Left renal pelvis (tissue), 4 donors: ENCODE data around the gene LEPR. TPM values are rescaled to one million over a fixed set of nuclear protein-coding genes. Genes with fewer than 3 reads are reported as not detected.
"Not testable (repeated sequence)": the region's sequence is repeated elsewhere in the genome, so short reads cannot be mapped to it uniquely, and the experiment has no call there.

Source experiments
- DNase-seq, 4 donors: peaks; one replicate each; pipeline ENCODE4 v3.0.0-alpha.2; 2013; ENCODE audit warnings: low read depth in 4 of 4, low spot score in 3 of 4
- polyA plus RNA-seq, 4 donors: library from polyadenylated mRNA; unstranded; fragments of 120-200 nt; gene quantifications; one replicate each; pipeline ENCODE4 v1.2.1, GENCODE V29; 2013; ENCODE audit not compliant: insufficient read length in 4 of 4

LEPR gene
- polyA plus RNA-seq, 4 donors: 9.4 to 24.4 (median 13.5) TPM

- DNase-seq: no peak
Observed at GRCh38 chr1:65434760-65435159, 14.3 kb downstream of the LEPR start.

GRCh38 chr1:65435987-65436386, 15.5 kb downstream of the LEPR start:
- no peak for DNase-seq

DNA sequence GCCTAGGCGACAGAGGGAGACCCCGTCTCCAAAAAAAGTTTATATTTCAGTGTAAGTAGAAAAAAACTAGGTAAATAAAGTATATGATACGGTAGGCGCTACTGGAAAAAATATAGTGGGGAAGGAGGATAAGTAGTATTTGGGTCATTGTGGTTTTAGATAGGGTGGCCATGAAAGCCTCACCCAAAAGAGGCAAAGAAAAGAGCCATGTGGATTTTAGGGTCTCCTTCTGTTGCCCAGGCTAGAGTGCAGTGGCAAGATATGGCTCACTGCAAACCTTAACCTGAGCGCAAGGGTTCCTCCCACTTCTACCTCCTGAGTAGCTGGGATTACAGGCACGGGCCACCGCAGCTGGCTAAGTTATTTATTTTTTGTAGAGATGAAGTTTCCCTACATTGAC, 17.1 kb downstream of the LEPR start:
- DNase-seq: no peak

DNA sequence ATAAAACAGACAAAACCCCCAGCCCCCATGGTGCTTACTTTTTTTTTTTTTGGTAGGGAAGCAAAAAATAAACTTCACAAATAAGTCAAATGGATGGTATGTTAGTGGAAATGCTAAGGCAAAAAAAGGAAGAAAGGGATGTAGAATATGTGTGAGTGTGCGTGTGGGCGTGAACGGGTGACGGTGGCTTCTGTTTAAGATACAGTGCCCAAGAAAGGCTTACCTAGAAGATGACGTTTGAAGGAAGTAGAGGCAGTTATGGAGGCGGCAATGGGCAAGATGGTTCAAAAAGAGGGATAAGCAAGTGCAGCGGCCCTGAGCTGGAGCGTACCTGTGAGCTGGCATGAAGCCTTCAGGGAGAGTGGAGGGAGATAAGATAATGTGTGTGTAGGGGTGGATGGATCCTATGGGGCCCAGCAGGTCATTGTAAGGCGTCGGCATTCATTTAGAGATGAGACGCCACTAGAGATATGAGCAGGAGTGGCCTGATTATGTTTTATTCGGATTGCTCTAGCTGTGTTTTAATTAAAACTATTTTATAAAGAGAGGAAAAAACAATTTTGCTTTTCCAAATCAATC, 19.9 kb downstream of the LEPR start:
- DNase-seq: no peak

- DNase-seq: no peak
Observed at GRCh38 chr1:65440915-65441314, 20.4 kb downstream of the LEPR start.

GRCh38 chr1:65441464-65441863, 21.0 kb downstream of the LEPR start:
- no peak for DNase-seq

DNA sequence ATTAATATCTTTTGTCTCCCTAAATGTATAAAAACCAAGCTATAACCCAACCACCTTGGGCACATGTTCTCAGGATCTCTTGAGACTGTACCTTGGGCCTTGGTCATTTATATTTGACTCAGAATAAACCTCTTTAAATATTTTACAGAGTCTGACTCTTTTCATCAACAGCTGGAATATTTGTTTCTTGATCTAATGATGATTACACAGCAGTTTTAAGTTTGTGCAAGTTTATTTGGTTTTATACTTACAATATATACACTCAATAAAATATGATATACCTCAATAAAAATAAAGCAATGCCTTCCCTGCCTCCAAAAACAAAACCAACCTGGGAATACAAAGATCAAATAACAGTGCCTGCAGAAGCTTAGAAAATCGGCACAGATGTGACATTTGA, 22.0 kb downstream of the LEPR start:
- no peak for DNase-seq

DNA sequence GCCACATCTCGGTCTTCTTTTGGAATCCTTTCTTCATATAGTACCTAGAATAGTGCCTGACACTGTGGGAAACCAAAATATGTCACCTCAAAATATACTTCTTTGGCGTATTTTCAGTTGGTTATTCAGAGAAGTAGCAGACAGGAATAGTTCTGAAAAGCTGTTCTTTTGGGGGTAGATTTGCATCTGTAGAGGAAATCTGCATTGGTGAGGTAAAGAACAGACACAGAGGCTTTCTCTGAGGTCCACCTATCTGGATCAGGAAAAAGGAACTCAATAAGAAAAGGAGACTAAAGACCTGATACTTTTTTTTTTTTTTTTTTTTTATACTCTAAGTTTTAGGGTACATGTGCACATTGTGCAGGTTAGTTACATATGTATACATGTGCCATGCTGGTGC, 23.2 kb downstream of the LEPR start:
- no peak for DNase-seq

- no peak for DNase-seq
Observed at GRCh38 chr1:65444128-65444640, 23.7 kb downstream of the LEPR start.

DNA sequence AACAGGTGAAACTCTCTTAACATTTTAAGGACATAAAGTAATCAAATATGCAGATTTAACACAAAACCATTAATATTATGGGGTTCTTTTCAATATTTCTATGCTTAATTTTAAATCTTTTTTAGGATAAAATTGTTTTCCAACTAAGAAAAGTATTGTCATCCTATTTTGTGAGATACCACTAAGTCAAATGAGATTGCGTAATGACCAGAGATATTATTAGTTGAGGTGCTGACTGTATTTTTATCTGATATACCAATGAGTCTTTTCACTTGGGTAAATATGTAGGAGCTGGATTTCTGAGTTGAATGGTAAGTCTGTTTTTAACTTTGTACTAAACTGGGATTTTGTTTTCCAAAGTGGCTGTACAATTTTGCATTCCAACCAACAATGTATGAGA, 25.4 kb downstream of the LEPR start:
- DNase-seq: no peak

- DNase-seq: no peak
Observed at GRCh38 chr1:65449214-65449823, 28.9 kb downstream of the LEPR start.

DNA sequence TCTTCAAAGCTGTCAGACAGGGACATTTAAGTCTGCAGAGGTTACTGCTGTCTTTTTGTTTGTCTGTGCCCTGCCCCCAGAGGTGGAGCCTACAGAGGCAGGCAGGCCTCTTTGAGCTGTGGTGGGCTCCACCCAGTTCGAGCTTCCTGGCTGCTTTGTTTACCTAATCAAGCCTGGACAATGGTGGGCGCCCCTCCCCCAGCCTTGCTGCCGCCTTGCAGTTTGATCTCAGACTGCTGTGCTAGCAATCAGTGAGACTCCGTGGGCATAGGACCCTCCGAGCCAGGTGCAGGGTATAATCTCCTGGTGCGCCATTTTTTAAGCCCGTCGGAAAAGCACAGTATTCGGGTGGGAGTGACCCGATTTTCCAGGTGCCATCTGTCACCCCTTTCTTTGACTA, 35.2 kb downstream of the LEPR start:
- not testable (repeated sequence) for DNase-seq

DNA sequence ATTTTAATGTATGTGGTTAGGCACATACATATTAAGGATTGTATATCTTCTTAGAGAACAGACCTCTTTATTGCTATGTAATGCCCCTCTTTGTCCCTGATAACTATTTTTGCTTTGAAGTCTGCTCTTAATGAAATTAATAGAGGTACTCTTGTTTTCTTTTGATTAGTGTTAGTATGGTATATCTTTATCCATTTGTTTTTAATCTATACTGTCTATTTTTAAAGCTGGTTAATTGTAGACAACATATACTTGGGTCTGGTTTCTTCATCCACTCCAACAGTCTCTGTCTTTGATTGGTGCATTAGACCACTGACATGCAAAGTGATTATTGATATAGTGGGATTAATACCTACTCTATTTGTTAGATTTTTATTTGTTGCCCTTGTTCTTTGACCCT, 36.0 kb downstream of the LEPR start:
- no peak for DNase-seq

DNA sequence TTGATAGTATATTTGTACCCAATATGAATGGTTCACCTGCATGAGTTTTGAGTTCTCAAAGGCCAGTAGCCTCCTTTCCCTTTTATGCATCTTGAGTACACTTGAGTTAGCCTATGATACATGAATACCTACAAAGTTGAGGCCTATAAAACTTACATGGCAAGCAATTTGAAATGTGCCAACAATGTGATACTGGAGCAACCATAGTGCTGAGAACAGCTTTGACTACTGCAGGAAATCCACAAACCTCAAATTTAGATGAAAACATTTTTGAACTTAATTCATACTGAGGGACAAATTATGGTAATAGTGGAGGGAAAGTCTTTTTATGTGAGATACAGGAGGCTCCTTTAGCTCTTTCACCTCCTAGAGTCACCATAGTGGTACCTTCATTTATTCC, 37.4 kb downstream of the LEPR start:
- no peak for DNase-seq

- DNase-seq: no peak
Observed at GRCh38 chr1:65458730-65459396, 38.4 kb downstream of the LEPR start.

DNA sequence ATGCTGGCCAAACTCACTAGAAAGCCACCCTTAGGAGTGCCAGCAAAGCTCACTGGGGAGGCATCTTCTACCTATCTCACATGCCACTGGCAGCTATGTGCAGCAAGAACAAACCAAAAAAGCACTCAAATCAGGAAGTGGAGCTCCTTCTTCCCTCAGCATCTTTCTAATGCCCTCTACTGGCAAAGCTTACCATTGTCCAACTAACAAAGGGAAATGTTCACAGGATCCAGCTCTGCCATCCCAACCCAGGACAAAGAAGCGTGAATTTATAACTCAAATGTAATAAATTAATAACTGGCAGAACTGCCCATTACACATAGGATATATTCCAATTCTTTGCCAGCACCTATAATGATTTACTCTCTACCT, 38.9 kb downstream of the LEPR start:
- DNase-seq: no peak

GRCh38 chr1:65465837-65466236, 45.4 kb downstream of the LEPR start:
- not testable (repeated sequence) for DNase-seq

DNA sequence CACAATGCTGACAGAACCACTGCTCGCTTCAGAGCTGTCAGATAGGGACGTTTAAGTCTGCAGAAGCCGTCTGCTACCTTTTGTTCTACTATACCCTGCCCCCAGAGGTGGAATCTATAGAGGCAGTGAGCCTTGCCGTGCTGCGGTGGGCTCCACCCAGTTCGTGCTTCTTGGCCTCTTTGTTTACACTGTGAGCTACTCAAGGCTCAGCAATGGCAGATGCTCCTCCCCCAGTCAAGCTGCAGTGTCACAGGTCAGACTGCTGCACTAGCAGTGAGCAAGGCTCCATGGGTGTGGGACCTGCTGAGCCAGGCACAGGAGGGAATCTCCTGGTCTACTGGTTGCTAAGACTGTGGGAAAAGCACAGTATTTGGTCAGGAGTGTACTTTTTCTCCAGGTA, 47.1 kb downstream of the LEPR start:
- no peak for DNase-seq

DNA sequence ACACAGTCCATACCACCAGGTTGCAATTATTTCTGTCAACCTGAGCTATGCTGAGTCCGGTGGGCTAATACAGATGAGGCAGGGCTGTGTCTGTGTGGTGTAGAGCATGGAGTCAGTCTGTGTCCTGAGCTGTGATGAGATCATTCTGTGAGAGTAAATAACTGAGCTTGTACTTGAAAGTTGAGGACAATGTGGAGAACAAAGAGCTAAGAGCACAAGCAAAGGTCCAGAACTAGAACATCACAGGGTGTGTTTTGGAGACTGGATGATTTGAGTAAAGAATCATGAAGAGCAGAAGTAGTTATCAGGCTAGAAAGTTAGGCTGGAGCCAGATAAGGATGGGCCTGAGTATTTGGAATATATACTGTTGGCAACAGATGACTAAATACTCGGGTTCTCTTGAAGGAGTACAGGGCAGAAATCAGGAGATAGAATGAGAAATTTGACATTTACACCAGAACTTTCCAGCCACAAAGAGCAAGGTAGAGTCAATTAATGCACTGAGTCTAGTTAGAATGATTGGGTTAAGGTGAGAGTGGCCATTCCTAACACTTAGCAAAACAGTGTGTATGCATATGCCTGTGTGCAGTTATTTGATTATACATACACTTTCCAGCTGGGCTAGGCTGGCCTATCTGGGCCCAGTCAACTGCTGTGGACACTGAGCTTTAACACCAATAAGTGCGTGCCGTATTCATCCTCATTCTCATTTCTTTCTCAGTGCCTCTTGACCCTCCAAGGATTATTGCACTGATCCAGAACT, 48.8 kb downstream of the LEPR start:
- no peak for DNase-seq

GRCh38 chr1:65469889-65470340, 49.4 kb downstream of the LEPR start:
- no peak for DNase-seq
